Lower leg skin (tissue), 4 donors: ENCODE data around the gene LAIR1. TPM values are rescaled to one million over a fixed set of nuclear protein-coding genes. Genes with fewer than 3 reads are reported as not detected.

Source experiments
- DNase-seq, 2 donors: peaks; one replicate each; pipeline ENCODE4 v3.0.0-alpha.2; 2019; ENCODE audit warnings: low spot score in 2 of 2
- H3K4me3 ChIP-seq: fragments of 200-600 bp; sonication (generic); 2 replicates; pipeline ENCODE4 v1.5.1; 2017; ENCODE audit warnings: mild to moderate bottlenecking, low read depth; ENCODE audit not compliant: poor library complexity, severe bottlenecking
- POLR2A ChIP-seq, 2 donors: fragments of 450-650 bp; IDR thresholded peaks; one replicate each; pipeline ENCODE4 v1.6.1; 2016 to 2017; ENCODE audit warnings: antibody characterized with exemption in 2 of 2, mild to moderate bottlenecking in 1 of 2, moderate library complexity in 1 of 2
- WGBS, 2 donors: methylation state at CpG; one replicate each; pipeline ENCODE4 v1.1.5; 2018; 5-methylcytosine and 5-hydroxymethylcytosine counted together
- intact Hi-C: fragments of 100-400 bp; cut with DNase I; formaldehyde crosslinking; loops from one replicate; pipeline ENCODE4 v1.15.0; 2023; ENCODE audit warnings: low total_unique reads
- total RNA-seq, 4 donors: library from RNA; depleted of rRNA; stranded (reverse); fragments of >200 nt; gene quantifications; one replicate each; pipeline ENCODE4 v1.1.0, GENCODE V29; 2016
- TF ChIP-seq, protein P1 (sequence below), 3 donors: fragments of 450-650 bp; IDR thresholded peaks; one replicate each; pipeline ENCODE4 v1.5.1; 2016; ENCODE audit warnings: antibody characterized with exemption in 3 of 3, mild to moderate bottlenecking in 3 of 3, moderate library complexity in 2 of 3

LAIR1 gene, protein sequence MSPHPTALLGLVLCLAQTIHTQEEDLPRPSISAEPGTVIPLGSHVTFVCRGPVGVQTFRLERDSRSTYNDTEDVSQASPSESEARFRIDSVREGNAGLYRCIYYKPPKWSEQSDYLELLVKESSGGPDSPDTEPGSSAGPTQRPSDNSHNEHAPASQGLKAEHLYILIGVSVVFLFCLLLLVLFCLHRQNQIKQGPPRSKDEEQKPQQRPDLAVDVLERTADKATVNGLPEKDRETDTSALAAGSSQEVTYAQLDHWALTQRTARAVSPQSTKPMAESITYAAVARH
- 1 to 10 TPM in 2 of 4 donors, under 1 TPM in 2; 0.19 to 4.2 (median 2.0) TPM for total RNA-seq

- TF ChIP-seq POLR2A (IDR thresholded peaks at IDR 0.05): no peak
- TF ChIP-seq, protein P1, sequence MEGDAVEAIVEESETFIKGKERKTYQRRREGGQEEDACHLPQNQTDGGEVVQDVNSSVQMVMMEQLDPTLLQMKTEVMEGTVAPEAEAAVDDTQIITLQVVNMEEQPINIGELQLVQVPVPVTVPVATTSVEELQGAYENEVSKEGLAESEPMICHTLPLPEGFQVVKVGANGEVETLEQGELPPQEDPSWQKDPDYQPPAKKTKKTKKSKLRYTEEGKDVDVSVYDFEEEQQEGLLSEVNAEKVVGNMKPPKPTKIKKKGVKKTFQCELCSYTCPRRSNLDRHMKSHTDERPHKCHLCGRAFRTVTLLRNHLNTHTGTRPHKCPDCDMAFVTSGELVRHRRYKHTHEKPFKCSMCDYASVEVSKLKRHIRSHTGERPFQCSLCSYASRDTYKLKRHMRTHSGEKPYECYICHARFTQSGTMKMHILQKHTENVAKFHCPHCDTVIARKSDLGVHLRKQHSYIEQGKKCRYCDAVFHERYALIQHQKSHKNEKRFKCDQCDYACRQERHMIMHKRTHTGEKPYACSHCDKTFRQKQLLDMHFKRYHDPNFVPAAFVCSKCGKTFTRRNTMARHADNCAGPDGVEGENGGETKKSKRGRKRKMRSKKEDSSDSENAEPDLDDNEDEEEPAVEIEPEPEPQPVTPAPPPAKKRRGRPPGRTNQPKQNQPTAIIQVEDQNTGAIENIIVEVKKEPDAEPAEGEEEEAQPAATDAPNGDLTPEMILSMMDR (IDR thresholded peaks at IDR 0.05): no peak
- intact Hi-C loops: no loop called here
- WGBS, 2 donors: 47 to 60% methylated on average over 13 of the region's 13 CpGs
- H3K4me3 ChIP-seq: peak within 1 kb of the TSS; percentile 7
- DNase-seq: no peak
Observed at GRCh38 chr19:54364775-54365257, at the start of gene LAIR1. Gene LAIR1 (minus strand): TSS chr19:54364931. CDS start chr19:54364804, 127 bp downstream.

- TF ChIP-seq, protein P1 (IDR thresholded peaks at IDR 0.05): peak in 1 of 3 donors; percentile 11
- TF ChIP-seq POLR2A (IDR thresholded peaks at IDR 0.05): no peak
- no peak overlapping the region for H3K4me3 ChIP-seq
- no peak for DNase-seq
- intact Hi-C loops: no loop called here
- WGBS, 2 donors: 87 to 88% methylated on average over 4 of the region's 4 CpGs
Observed at GRCh38 chr19:54414156-54414555, 49.4 kb upstream of the LAIR1 start.

DNA sequence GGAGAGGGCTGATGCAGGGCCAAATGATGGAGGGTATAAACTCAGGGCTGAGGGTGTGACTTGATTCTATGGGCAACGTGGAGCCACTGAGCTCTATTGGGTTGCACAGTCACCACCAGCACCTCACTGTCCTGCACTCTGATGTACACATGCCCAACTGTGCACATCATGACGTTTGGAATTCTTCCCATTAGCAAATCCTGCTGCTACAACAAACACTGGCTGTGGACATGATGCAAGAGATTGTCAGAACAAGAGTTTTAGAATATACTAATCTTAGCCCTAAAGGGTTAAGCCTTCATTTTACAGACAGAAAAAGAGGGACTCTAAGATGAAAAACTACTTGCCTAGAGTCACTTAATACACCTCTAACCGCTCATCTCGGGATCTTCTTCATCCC lies 48.1 kb upstream of the LAIR1 start:
- 77 to 84% methylated on average over 4 of the region's 4 CpGs for WGBS, 2 donors

DNA sequence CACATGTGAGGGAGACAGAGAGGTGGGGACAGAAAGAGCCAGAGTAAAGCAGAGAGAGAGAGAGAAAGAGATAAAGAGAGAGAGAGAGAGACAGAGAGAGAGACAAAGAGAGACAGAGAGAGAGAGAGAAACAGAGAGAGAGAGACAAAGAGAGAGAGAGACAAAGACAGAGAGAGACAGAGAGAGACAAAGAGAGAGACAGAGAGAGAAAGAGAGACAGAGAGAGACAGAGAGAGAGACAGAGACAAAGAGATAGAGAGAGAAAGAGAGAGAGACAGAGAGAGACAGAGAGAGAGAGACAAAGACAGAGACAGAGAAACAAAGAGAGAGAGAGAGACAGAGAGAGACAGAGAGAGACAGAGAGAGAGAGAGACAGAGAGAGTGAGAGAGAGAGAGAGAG lies 46.3 kb upstream of the LAIR1 start:
- intact Hi-C loops: no loop called here
- no peak for DNase-seq
- no peak overlapping the region for H3K4me3 ChIP-seq
- TF ChIP-seq, protein P1 (IDR thresholded peaks at IDR 0.05): no peak
- no peak for TF ChIP-seq POLR2A (IDR thresholded peaks at IDR 0.05)

More for the DNA sequence above, 48.1 kb upstream of the LAIR1 start:
- TF ChIP-seq, protein P1 (IDR thresholded peaks at IDR 0.05): no peak
- TF ChIP-seq POLR2A (IDR thresholded peaks at IDR 0.05): no peak
- intact Hi-C loops: no loop called here
- no peak for DNase-seq
- H3K4me3 ChIP-seq: no peak overlapping the region

- WGBS, 2 donors: 74% methylated on average over 9 of the region's 9 CpGs
- no peak overlapping the region for H3K4me3 ChIP-seq
- intact Hi-C loops: no loop called here
- no peak for DNase-seq
- TF ChIP-seq, protein P1 (IDR thresholded peaks at IDR 0.05): no peak
- no peak for TF ChIP-seq POLR2A (IDR thresholded peaks at IDR 0.05)
Observed at GRCh38 chr19:54408456-54409026, 43.8 kb upstream of the LAIR1 start.
